Mesangial cell (primary cell): ENCODE results near the gene OR2T3. TPM values are rescaled to one million over a fixed set of nuclear protein-coding genes. Genes with fewer than 3 reads are reported as not detected.

Experiments used
- total RNA-seq: library from RNA; depleted of rRNA; stranded (reverse); fragments of >200 nt; gene quantifications from 2 replicates; pipeline ENCODE4 v1.2.3, GENCODE V29; 2015

OR2T3 gene, protein sequence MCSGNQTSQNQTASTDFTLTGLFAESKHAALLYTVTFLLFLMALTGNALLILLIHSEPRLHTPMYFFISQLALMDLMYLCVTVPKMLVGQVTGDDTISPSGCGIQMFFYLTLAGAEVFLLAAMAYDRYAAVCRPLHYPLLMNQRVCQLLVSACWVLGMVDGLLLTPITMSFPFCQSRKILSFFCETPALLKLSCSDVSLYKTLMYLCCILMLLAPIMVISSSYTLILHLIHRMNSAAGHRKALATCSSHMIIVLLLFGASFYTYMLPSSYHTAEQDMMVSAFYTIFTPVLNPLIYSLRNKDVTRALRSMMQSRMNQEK
- not detected in 2 replicates for total RNA-seq

DNA sequence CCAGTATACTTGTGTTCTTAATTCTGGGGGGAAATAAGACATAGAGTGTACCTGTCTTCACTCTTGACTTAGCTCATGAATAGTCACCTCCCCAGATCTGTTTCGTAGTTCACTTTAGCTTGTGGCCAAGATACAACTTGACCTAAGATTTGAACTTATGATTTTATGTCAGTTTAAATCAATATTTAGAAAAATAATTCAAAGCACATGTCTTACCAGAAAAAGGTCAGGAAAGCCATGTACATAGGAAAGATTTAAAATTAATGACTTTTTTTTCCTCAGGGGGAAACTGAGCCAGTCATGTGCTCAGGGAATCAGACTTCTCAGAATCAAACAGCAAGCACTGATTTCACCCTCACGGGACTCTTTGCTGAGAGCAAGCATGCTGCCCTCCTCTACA lies at the start of gene OR2T3:
Gene OR2T3, plus strand, starts transcription at position 301 of the 400 bp plus-strand sequence. Its CDS starts 0 bp downstream, at position 301.

DNA sequence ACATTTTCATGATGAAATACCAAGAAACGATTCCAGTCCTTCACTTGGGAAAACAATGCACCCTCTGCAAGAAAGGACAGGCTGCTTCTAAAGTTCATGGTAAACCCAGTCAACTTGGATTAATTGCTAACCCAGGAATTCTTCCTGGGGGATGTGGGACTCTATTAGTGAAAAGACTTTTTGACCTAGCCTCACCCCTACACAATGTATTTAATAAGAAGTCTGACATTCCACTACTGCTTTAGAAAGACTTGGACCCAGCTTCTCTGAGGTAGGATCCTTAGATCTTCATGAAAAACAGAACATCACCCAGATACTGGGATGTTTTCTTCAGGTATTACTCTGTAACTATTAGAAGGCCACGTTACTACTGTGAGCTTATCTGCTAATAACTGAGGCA lies 27.8 kb upstream of the OR2T3 start, which contains the start of gene OR2T2:
Gene OR2T2, plus strand, starts transcription at position 239 of the 400 bp plus-strand sequence. CDS start 7,161 bp downstream, outside the sequence.

DNA sequence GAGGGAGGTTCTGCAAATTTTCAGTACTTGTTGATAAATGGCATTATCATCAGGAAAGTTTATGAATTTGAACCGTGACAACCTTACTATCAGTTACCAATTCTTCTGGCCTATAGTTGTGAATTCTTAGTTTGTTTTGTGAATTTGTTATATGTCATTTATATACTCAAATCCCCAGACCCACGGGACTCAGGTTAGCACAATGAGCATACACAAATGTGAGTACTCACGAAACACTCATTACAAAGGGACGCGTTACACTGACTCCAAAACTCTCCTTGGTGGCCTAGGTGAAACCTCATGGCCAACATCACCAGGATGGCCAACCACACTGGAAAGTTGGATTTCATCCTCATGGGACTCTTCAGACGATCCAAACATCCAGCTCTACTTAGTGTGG lies 15.1 kb downstream of the OR2T3 start, which contains the start of gene OR2T5:
Gene OR2T5, plus strand, starts transcription at position 301 of the 400 bp plus-strand sequence. Its CDS starts 0 bp downstream, at position 301.

DNA sequence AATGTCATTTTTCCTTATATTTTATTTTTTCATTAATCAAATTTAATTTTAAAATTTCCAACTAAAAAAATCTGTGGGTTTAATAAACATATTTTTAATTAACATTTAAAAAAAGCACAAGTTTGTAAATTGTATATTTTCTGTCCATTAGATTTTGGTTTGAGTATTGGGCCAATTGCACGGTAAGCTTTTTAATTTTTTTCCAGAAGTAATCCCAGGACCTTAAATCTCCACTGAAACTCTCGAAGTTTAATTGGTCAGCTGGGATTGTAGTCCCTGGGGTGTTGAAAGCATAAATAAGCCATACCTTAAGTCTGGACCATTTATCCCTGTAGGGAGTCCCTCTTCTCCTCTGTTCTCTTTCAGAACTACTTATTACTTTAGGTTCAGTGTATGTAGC lies 34.6 kb downstream of the OR2T3 start, which contains the start of gene OR2G6:
Gene OR2G6, plus strand, starts transcription at position 301 of the 400 bp plus-strand sequence. CDS start 13,574 bp downstream, outside the sequence.

Other genes starting within 250 kb of the OR2T3 start
- not detected in 2 replicates for gene OR2M4, start 241.9 kb upstream of the OR2T3 start, total RNA-seq
- gene OR2T33, start 195.4 kb upstream of the OR2T3 start, total RNA-seq, result 0.13 and 0.33 TPM in 2 replicates
- not detected in 2 replicates for gene OR2T12, start 169.9 kb upstream of the OR2T3 start, total RNA-seq
- not detected in 2 replicates for gene OR2M7, start 148.8 kb upstream of the OR2T3 start, total RNA-seq
- not detected in 2 replicates for gene OR14C36, start 124.6 kb upstream of the OR2T3 start, total RNA-seq
- gene OR2T4, start 111.7 kb upstream of the OR2T3 start, total RNA-seq, result not detected in 2 replicates
- gene OR2T6, start 97.6 kb upstream of the OR2T3 start, total RNA-seq, result not detected in 2 replicates
- not detected in 2 replicates for gene OR2T1, start 70.3 kb upstream of the OR2T3 start, total RNA-seq
- gene OR2T2, start 27.7 kb upstream of the OR2T3 start, total RNA-seq, result not detected in 2 replicates
- gene OR2T5, start 15.2 kb downstream of the OR2T3 start, total RNA-seq, result not detected in 2 replicates
- not detected in 2 replicates for gene OR2G6, start 34.7 kb downstream of the OR2T3 start, total RNA-seq
- not detected in 2 replicates for gene OR2T29, start 89.4 kb downstream of the OR2T3 start, total RNA-seq
- gene OR2T34, start 101.4 kb downstream of the OR2T3 start, total RNA-seq, result not detected in 2 replicates
- not detected in 2 replicates for gene OR2T10, start 124.3 kb downstream of the OR2T3 start, total RNA-seq
- not detected in 2 replicates for gene OR2T11, start 161.7 kb downstream of the OR2T3 start, total RNA-seq
- not detected in 2 replicates for gene OR2T35, start 171.9 kb downstream of the OR2T3 start, total RNA-seq
- not detected in 2 replicates for gene OR2T27, start 182.2 kb downstream of the OR2T3 start, total RNA-seq
- not detected in 2 replicates for gene OR14I1, start 229.4 kb downstream of the OR2T3 start, total RNA-seq